Brain microvascular endothelial cell (primary cell): ENCODE results near the gene CEACAM8.
"Not testable (repeated sequence)": the region's sequence is repeated elsewhere in the genome, so short reads cannot be mapped to it uniquely, and the experiment has no call there.

Experiments used
- DNase-seq: peaks from one replicate; pipeline ENCODE4 v3.0.0-alpha.2; 2020
- H3K27ac ChIP-seq: fragments of 250-450 bp; sonication (Bioruptor Pico); 2 replicates; pipeline ENCODE4 v1.5.1; 2020; ENCODE audit warnings: mild to moderate bottlenecking, moderate library complexity
- H3K27me3 ChIP-seq: fragments of 250-450 bp; sonication (Bioruptor Pico); replicated peaks from 2 replicates; pipeline ENCODE4 v1.5.1; 2020; ENCODE audit warnings: mild to moderate bottlenecking
- H3K36me3 ChIP-seq: fragments of 250-450 bp; sonication (Bioruptor Pico); replicated peaks from 2 replicates; pipeline ENCODE4 v1.5.1; 2020; ENCODE audit warnings: mild to moderate bottlenecking
- H3K4me3 ChIP-seq: 2 replicates; pipeline ENCODE4 v1.5.1; 2011; ENCODE audit warnings: low read depth, mild to moderate bottlenecking, control low read depth, low read length, moderate library complexity
- in situ Hi-C: cut with HindIII; loops from 2 replicates; pipeline ENCODE4 v1.10.0; 2017; ENCODE audit warnings: low sequenced_read_pairs, low pct_ligation_motif_present
- TF ChIP-seq, protein P1 (sequence below): IDR thresholded peaks from 2 replicates; pipeline ENCODE4 v1.5.1; 2011; ENCODE audit warnings: low read depth, mild to moderate bottlenecking, moderate library complexity, low read length, control low read depth, inconsistent platforms; ENCODE audit errors: missing control alignments

Gene CEACAM8

GRCh38 chr19:42594617-42595489 is at the start of gene CEACAM8:
Gene CEACAM8 (minus strand): TSS chr19:42594924. CDS start chr19:42594828, 96 bp downstream.
- Histone ChIP-seq H3K36me3 (no peaks in the 10 kb centered on the region), H3K27ac (no peak within 1 kb of the TSS), H3K4me3 (no peak within 1 kb of the TSS), H3K27me3 (no peaks in the 10 kb centered on the region)
- in situ Hi-C loops = no loop called here
- TF ChIP-seq, protein P1, sequence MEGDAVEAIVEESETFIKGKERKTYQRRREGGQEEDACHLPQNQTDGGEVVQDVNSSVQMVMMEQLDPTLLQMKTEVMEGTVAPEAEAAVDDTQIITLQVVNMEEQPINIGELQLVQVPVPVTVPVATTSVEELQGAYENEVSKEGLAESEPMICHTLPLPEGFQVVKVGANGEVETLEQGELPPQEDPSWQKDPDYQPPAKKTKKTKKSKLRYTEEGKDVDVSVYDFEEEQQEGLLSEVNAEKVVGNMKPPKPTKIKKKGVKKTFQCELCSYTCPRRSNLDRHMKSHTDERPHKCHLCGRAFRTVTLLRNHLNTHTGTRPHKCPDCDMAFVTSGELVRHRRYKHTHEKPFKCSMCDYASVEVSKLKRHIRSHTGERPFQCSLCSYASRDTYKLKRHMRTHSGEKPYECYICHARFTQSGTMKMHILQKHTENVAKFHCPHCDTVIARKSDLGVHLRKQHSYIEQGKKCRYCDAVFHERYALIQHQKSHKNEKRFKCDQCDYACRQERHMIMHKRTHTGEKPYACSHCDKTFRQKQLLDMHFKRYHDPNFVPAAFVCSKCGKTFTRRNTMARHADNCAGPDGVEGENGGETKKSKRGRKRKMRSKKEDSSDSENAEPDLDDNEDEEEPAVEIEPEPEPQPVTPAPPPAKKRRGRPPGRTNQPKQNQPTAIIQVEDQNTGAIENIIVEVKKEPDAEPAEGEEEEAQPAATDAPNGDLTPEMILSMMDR = no peak
- DNase-seq = no peak

- in situ Hi-C loops, H3K4me3 ChIP-seq, H3K36me3 ChIP-seq, H3K27me3 ChIP-seq, H3K27ac ChIP-seq, DNase-seq: not testable (repeated sequence)
These were observed 44.8 kb upstream of the CEACAM8 start for GRCh38 chr19:42639324-42640092.

DNA sequence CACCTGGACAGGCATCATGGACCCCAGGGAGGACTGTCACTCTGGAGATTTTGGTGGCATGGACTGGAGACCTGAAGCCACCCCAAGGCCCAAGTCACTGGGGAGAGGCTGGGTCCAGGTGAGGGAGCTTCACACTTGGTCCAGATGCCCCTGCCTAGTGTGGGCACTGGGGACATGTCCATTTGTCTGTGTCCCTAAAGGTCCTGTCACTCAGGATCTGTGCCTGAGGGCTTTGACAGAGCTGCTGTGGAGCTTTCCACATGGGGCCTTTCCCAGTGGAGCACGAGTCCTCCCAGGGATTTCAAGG is 40.5 kb upstream of the CEACAM8 start:
- Histone ChIP-seq H3K36me3 (no peaks in the 10 kb centered on the region), H3K4me3 (no peak overlapping the region), H3K27ac (no peak overlapping the region), H3K27me3 (no peaks in the 10 kb centered on the region)
- DNase-seq = no peak
- in situ Hi-C loops = no loop called here
- TF ChIP-seq, protein P1 = no peak

GRCh38 chr19:42634409-42635232 is 39.9 kb upstream of the CEACAM8 start:
- H3K4me3 ChIP-seq = no peak overlapping the region
- no peak overlapping the region for H3K27ac ChIP-seq
- H3K36me3 ChIP-seq = no peaks in the 10 kb centered on the region
- H3K27me3 ChIP-seq = no peaks in the 10 kb centered on the region
- DNase-seq = peak; percentile 25
- in situ Hi-C loops = no loop called here
- TF ChIP-seq, protein P1 = peak; percentile 74

DNA sequence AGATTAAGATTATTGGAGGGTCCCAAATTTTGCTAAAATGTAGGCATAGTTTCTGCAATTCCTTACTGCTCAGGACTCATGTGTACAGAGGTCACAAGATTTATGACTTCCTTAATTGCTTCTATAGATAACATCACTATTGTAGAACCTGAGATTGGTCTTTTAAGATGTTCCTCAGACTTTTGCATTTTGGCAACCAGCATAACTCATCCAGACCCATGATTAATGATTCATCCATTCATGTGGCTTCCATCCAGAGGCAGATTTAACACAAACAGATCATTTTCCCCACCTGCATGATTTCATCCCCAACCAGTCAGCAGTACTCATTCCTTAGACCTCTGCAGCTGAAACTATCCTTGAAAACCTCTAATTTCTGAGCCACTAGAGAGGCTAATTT is 34.5 kb upstream of the CEACAM8 start:
- DNase-seq = no peak
- Histone ChIP-seq H3K27ac (no peak overlapping the region), H3K4me3 (no peak overlapping the region), H3K27me3 (no peaks in the 10 kb centered on the region), H3K36me3 (no peaks in the 10 kb centered on the region)
- in situ Hi-C loops = no loop called here
- TF ChIP-seq, protein P1 = no peak
